ENCODE results near the gene ERAL1. TPM values are rescaled to one million over a fixed set of nuclear protein-coding genes. Genes with fewer than 3 reads are reported as not detected.
A peak's percentile ranks its signal among the peaks of the same experiment; 100 is the strongest.

Gene ERAL1
- total RNA-seq, 1 experiment from 2014 or later = 70.1 TPM

DNA sequence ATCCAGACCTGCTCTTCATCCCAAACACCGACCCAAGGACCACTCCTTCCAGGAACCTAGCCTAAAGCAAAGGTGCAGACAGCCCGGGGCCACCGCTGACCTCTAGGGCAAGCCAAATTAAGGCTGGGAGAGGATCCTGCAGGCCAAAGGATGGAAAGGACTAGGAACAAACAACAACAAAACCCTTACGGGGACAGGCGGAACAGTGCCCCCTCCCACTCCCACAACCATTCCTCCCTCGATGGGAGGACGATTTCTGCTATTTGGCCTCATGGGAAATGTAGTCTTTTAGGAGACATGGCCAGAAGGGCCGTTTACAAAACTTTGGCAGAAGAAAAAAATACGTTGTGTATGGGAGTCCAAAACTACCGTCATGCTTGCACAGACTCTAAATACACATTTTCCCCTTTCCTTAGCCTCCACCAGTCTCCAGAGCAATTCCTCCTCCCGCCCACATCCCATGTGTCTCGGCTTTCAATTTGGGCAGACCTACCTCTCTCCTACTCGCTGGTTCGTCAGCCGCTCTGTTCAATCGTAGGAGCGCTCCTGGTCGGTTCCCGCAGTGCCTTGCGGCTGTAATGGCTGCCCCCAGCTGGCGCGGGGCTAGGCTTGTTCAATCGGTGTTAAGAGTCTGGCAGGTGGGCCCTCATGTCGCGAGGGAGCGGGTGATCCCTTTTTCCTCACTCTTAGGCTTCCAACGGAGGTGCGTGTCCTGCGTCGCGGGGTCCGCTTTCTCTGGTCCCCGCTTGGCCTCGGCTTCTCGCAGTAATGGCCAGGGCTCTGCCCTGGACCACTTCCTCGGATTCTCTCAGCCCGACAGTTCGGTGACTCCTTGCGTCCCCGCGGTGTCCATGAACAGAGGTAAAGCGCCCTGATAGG lies at the start of gene ERAL1 (continued):
- TF ChIP-seq, protein P1, sequence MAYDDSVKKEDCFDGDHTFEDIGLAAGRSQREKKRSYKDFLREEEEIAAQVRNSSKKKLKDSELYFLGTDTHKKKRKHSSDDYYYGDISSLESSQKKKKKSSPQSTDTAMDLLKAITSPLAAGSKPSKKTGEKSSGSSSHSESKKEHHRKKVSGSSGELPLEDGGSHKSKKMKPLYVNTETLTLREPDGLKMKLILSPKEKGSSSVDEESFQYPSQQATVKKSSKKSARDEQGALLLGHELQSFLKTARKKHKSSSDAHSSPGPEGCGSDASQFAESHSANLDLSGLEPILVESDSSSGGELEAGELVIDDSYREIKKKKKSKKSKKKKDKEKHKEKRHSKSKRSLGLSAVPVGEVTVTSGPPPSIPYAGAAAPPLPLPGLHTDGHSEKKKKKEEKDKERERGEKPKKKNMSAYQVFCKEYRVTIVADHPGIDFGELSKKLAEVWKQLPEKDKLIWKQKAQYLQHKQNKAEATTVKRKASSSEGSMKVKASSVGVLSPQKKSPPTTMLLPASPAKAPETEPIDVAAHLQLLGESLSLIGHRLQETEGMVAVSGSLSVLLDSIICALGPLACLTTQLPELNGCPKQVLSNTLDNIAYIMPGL (CRISPR knock-in tag; IDR thresholded peaks at IDR 0.05) = 0 out of 2 replicates have a peak, but pooled peaks have one; percentile 24
- TF ChIP-seq MYBL2 (CRISPR knock-in tag; IDR thresholded peaks at IDR 0.05) (0 out of 2 replicates have a peak, but pooled peaks have one; percentile 53), GTF2I (CRISPR knock-in tag; conservative IDR thresholded peaks at IDR 0.05) (no peak)
- TF ChIP-seq, protein P2, sequence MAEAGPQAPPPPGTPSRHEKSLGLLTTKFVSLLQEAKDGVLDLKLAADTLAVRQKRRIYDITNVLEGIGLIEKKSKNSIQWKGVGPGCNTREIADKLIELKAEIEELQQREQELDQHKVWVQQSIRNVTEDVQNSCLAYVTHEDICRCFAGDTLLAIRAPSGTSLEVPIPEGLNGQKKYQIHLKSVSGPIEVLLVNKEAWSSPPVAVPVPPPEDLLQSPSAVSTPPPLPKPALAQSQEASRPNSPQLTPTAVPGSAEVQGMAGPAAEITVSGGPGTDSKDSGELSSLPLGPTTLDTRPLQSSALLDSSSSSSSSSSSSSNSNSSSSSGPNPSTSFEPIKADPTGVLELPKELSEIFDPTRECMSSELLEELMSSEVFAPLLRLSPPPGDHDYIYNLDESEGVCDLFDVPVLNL (CRISPR knock-in tag; IDR thresholded peaks at IDR 0.05; ENCODE audit: borderline replicate concordance, low read depth) = no peak

DNA sequence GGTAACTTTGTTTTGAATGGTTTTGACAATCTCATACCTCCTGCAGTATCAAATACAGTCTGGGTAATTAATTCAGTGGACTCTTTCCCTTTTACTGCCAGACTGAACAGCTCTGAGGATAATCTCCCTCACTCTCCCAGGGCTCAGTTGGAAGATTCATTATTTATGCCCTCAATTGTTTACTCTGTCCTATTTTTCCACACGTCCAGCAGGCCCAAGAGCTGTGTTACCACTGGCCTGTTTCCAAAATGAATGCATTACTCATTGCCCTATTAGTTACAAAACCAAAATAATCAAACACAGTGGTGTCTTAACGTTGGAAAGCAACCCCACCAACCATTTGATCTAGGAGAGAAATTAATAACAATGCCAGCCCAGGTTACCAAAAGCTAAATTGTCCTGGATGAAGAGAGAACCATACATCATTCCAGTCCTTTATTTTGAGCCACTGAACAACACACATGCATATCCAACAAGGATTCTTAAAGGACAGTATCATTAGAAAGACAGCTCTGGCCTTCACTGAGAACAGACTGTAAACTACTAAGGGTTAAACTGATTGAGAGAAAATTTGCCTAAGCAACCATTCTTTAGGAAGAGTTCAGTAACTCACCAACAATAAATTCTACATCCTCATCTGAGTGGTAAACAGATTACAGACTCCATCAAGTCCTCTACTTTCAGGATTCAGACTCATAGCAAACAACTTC lies 46.7 kb upstream of the ERAL1 start:
- Mint-ChIP-seq H3K36me3 (peaks cover 37% of the 10 kb centered on the region), H3K4me1 (peaks cover 55% of the 10 kb centered on the region), H3K27ac (peak overlapping the region; percentile 100), H3K9me3 (no peaks in the 10 kb centered on the region), H3K4me3 (peak overlapping the region; percentile 62), H3K27me3 (ENCODE audit: low read depth) (no peaks in the 10 kb centered on the region)
- TF ChIP-seq ATF1 (CRISPR knock-in tag; IDR thresholded peaks at IDR 0.05) = no peak
- TF ChIP-seq, protein P3, sequence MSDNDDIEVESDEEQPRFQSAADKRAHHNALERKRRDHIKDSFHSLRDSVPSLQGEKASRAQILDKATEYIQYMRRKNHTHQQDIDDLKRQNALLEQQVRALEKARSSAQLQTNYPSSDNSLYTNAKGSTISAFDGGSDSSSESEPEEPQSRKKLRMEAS (CRISPR knock-in tag; IDR thresholded peaks at IDR 0.05) = no peak
- TF ChIP-seq, protein P4, sequence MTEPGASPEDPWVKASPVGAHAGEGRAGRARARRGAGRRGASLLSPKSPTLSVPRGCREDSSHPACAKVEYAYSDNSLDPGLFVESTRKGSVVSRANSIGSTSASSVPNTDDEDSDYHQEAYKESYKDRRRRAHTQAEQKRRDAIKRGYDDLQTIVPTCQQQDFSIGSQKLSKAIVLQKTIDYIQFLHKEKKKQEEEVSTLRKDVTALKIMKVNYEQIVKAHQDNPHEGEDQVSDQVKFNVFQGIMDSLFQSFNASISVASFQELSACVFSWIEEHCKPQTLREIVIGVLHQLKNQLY (CRISPR knock-in tag; IDR thresholded peaks at IDR 0.05) = no peak
- no peak for TF ChIP-seq FOXK1 (CRISPR knock-in tag; IDR thresholded peaks at IDR 0.05)
- TF ChIP-seq, protein P5, sequence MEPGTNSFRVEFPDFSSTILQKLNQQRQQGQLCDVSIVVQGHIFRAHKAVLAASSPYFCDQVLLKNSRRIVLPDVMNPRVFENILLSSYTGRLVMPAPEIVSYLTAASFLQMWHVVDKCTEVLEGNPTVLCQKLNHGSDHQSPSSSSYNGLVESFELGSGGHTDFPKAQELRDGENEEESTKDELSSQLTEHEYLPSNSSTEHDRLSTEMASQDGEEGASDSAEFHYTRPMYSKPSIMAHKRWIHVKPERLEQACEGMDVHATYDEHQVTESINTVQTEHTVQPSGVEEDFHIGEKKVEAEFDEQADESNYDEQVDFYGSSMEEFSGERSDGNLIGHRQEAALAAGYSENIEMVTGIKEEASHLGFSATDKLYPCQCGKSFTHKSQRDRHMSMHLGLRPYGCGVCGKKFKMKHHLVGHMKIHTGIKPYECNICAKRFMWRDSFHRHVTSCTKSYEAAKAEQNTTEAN (CRISPR knock-in tag; IDR thresholded peaks at IDR 0.05) = no peak
- no peak for TF ChIP-seq ZNF671 (CRISPR knock-in tag; IDR thresholded peaks at IDR 0.05)
- TF ChIP-seq ZNF416 (CRISPR knock-in tag; IDR thresholded peaks at IDR 0.05) = no peak
- no peak for TF ChIP-seq KAT7 (CRISPR knock-in tag; IDR thresholded peaks at IDR 0.05; ENCODE audit: borderline replicate concordance)
- no peak for TF ChIP-seq PRRX2 (CRISPR knock-in tag; IDR thresholded peaks at IDR 0.05)
- TF ChIP-seq, protein P6, sequence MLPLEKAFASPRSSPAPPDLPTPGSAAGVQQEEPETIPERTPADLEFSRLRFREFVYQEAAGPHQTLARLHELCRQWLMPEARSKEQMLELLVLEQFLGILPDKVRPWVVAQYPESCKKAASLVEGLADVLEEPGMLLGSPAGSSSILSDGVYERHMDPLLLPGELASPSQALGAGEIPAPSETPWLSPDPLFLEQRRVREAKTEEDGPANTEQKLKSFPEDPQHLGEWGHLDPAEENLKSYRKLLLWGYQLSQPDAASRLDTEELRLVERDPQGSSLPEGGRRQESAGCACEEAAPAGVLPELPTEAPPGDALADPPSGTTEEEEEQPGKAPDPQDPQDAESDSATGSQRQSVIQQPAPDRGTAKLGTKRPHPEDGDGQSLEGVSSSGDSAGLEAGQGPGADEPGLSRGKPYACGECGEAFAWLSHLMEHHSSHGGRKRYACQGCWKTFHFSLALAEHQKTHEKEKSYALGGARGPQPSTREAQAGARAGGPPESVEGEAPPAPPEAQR (CRISPR knock-in tag; IDR thresholded peaks at IDR 0.05) = no peak
- ATAC-seq = no peak
- POLR2A ChIA-PET = interaction anchor here (0.5 to 1.2 kb wide), 3 partner anchors 39 to 1483 kb away, joined by 3 to 9 read pairs (median 7); partner anchors contain the start of gene BLMH
- CTCF ChIA-PET = interaction anchor here (0.5 to 3.2 kb wide), 11 partner anchors 9 to 81 kb away, joined by 3 to 23 read pairs (median 4); partner anchors contain the start of gene TLCD1
- no peak for DNase-seq (ENCODE audit: low spot score)

All from WTC11 (cell line).